ENCODE results near the gene IFIT1B.
A peak's percentile ranks its signal among the peaks of the same experiment; 100 is the strongest.
"Not testable (repeated sequence)": the region's sequence is repeated elsewhere in the genome, so short reads cannot be mapped to it uniquely, and the experiment has no call there.

Gene IFIT1B, protein sequence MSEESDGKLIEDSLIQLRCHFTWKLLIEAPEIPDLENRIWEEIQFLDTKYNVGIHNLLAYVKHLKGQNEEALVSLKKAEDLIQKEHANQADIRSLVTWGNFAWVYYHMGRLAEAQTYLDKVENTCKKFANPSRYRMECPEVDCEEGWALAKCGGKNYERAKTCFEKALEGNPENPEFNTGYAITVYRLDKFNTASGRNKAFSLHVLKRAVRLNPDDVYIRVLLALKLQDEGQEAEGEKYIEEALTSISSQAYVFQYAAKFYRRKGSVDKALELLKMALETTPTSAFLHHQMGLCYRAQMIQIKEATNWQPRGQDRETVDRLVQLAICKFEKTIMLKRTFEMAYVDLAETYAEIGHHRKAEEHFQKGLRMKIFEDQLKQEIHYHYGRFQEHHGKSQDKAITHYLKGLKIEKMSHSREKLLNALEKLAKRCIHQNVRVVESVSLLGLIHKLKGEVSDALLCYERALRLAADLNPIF

DNA sequence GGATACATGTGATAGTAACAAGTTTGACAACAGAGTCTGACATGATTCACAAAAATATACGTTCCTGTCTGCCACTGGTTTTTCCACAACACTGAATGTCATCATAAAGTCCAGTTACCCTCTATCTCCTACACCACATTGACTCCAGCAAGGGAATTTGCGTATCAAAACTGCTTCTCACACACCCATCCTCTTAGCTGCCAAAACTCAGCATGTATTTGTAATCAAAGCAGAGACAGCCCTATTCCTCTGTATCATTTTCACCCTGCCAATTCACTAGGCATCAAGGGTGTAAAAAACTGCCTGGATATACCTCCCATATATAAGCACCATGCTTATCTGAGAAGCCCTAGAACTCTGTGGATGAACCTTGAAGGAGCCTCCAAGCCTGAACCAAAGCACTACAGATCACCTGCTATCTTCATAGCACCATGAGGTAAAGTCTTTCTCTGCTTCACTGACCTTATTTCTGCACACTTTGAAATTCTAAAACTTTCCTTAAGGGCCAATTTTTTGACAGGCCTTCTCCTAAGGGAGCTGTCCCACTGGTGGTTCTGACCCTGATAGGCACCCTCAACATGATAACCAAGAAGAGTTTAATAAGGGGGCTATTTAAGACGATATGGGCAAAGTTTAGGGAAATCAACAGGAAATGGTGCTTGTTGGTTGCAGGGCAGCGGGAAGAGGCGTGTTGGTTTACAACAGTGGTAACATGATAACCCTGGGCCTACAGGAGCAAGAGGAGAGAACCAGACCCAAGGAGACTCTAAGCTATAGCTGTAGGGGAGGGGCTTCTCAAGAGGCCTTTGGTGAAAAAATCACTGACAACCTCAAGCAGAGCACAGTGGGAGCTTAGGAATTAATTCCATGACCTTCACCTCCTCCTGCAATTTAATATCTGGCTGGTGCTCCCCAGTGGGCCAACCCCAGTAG lies at the start of gene IFIT1B:
Gene IFIT1B (plus strand): TSS at position 352 of the 933 bp plus-strand sequence. CDS start 80 bp downstream, at position 432.
- DNase-seq: no peak

DNA sequence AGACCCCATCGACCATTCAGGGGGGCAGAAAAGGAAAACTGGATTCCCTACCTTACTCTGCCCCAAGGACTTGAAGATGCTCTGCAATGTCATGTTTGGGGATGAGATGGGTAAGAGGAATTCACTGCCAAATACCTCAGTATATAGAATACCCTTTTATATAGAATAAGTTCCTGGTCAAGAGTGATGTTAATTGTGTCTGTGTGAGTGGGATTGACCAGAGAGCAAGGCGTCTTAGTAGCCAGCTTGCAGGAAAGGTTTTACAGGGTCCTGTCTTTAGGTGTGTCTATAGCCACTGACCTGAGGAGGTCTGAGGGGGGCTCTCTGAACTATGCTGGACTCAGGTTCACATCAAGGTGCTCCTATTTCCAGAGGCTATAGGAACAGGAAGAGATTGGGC lies 48.7 kb upstream of the IFIT1B start:
- DNase-seq: no peak

DNA sequence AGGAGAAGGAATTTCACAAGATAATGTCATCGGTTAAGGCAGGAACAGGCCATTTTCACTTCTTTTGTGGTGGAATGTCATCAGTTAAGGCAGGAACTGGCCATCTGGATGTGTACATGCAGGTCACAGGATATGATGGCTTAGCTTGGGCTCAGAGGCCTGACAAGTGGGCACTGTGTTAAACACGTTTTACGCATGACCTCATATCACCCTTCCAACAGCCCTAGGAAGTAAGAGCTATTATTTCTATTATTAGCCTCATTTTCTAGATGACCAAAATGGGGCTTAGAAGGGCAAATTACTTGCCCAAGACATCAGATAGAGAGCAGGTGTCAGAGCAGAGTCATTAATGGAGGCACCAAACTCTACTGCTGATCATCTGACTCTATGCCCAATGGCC lies 47.8 kb upstream of the IFIT1B start:
- not testable (repeated sequence) for DNase-seq

DNA sequence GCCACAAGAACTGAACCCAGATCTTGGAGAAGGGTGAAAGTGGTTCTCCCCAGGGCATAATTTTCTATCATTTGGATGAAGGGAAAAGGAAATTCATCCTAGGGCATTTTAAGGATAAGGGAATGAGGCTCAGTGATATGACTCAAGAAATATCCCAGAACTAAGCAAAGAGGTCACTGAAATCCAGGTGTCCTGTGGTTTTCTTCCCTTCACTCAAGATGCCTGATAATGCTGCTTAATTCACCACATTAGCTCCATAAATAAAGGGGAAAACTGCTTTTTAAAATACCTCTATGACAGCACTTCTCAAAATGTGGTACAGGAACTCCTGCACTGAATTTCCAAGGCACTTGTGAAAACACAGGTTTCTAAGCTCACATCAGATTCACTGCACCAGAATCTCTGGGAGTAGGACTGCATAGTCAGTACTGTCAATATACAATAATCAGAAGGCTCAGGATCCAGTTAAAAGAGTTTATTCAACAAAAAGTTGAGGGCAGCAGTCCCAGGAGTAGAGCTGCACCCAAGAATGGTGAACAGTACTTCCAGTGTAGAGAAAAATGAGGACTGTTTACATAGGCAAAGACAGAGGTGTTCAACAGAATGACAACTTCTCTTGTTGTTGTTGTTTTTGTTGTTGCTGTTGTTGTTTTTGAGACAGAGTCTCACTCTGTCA lies 47.2 kb upstream of the IFIT1B start:
- no peak for DNase-seq

DNA sequence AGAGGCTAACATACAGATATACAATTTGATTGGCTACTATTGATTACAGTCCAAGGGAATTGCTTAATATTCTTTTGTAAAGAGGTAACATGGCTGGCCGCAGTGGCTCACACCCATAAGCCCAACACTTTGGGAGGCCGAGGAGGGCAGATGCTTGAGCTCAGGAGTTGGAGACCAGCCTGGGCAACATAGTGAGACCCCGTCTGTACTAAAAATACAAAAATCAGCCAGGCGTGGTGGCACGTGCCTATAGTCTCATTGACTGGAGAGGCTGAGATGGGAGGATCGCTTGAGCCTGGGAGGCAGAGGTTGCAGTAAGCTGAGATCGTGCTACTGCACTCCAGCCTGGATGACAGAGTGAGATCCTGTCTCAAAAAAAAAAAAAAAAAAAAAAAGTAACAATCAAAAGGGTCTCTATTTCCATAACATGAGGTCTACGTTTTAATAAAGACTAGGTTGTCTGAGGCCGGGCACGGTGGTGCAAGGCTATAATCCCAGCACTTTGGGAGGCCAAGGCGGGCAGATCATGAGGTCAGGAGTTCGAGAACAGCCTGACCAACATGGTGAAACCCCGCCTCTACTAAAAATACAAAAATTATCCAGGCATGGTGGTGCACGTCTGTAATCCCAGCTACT lies 46.3 kb upstream of the IFIT1B start:
- not testable (repeated sequence) for DNase-seq

DNA sequence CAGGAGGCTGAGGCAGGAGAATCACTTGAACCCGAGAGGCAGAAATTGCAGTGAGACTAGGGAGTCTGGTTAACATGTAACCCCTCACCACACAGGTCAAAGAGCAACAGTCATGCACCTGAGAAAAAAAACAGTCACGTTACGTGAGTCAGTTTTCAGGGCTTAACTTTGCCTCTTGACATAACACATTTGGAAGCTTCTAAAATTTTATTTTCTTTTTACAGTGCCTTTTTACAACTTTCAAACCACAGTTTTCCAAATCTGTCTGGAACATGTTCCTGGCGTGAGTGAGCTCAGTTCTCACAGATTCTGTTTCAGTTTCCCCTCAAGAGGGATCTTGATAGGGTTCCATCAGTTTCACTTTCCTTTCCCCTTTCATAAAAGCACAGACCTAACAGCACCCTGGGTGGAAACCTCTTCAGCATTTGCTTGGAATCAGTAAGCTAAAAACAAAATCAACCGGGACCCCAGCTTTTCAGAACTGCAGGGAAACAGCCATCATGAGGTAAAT lies 45.7 kb upstream of the IFIT1B start:
- DNase-seq: peak in 1 of 2 experiments; percentile 6

DNA sequence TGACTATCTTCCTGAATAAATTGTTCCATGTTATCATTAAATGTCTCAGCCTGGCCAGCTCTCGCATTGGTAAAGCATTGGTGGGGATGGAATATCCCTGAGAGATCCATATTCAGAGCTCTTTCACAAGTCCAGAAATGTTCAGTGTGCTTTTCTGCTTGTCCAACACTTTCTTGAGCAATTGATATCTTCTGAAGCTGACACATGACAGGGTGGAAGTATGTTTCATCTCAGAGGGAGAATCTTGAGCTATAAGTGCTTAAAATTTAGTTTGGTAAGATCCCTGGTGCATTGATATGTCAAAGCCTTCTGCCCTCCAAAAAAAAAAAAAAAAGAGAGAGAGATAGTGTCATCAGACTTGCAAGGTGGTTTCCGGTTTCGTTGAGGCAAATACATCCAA lies 42.6 kb upstream of the IFIT1B start:
- no peak for DNase-seq

DNA sequence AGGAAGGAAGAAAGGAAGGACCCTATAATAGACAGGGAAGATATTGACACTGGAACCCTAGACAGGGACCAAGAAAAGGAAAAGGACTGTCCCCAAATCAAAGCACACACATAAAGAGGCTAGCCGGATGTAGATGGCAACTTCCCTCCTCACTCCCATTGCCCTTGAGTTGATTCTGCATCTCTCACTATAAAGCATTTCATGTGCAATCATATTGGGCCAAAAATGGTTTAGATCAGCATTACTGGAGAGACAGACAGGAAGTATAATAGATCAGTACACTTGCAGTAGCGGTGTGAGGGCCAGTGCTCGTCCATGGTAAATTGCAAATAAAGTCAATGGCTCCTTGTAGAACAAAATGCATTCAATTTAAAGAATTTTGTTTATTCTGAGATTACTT lies 41.6 kb upstream of the IFIT1B start:
- DNase-seq: no peak

DNA sequence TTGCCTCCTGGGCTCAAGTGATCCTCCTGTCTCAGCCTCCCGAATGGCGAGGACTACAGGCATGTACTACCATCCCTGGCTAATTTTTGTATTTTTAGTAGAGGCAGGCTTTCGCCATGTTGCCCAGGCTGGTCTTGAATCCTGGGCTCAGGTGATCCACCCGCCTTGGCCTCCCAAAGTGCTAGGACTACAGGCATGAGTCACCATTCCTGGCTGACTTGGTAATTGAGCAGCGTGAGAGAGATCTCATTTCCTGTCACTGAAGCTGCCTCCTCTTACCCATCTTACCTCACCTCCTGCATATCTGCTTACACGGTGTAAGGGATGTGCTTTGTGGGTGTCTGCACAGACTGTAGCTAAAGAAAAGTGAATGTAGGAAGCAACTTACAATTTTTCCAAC lies 40.4 kb upstream of the IFIT1B start:
- DNase-seq: peak in 1 of 2 experiments; percentile 26

DNA sequence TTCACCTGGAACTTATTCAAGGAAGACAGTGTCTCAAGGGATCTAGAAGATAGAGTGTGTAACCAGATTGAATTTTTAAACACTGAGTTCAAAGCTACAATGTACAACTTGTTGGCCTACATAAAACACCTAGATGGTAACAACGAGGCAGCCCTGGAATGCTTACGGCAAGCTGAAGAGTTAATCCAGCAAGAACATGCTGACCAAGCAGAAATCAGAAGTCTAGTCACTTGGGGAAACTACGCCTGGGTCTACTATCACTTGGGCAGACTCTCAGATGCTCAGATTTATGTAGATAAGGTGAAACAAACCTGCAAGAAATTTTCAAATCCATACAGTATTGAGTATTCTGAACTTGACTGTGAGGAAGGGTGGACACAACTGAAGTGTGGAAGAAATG lies 39.1 kb upstream of the IFIT1B start:
- DNase-seq: no peak

DNA sequence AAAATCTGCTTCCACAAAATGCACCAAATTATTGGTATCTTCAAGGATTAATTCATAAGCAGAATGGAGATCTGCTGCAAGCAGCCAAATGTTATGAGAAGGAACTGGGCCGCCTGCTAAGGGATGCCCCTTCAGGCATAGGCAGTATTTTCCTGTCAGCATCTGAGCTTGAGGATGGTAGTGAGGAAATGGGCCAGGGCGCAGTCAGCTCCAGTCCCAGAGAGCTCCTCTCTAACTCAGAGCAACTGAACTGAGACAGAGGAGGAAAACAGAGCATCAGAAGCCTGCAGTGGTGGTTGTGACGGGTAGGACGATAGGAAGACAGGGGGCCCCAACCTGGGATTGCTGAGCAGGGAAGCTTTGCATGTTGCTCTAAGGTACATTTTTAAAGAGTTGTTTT lies 38.0 kb upstream of the IFIT1B start:
- DNase-seq: no peak

DNA sequence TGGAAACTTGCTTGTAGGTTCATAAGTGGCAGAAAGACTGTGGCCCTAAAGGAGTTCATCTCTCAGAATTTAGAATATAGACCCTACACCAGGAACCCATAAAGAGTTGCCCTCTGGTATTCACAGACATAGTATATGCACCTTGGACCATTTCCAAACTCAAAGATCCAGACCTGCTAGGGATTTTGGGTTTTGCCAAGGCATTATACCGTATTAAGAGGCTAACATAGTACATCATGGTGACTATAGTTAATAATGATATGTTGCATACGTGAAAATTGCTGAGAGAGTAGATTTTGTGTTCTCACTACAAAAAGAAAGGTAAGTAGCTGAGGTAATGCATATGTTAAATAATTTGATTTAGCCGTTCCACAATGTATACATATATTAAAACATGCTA lies 36.2 kb upstream of the IFIT1B start:
- no peak for DNase-seq

DNA sequence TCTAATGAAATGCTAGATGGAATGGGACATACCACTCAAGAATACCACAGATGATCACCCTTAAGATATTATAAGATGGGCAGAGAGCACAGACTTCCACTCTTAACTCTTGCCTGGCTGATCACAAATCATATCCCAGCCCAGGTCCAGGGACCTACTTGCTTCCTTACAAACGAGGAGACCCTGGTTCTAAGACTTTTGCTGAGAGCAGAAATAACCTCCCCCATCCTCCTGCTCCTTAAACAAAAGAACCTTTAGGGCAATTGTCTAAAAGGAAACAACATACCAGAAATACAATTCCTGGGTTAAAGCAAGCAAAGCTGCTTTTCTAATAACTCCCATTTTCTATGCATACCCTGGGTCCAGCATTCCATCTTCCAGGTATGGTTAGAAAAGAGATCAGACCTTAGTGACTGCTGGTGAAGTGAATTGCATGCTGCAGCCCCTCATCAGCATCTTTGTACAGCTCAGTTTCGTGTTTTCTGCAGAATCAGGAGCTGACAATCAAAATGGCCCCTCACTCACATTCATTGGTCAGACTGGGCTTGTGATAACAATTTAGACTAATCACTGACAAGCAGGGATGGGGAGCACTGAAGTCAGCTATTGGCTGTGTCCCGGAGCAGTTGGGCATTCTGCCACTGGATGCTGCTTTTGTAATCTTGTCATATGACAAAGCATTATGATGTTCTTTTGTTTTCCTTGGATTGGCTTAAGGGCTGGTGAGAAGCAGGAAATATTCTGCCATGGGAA lies 35.5 kb upstream of the IFIT1B start:
- no peak for DNase-seq

DNA sequence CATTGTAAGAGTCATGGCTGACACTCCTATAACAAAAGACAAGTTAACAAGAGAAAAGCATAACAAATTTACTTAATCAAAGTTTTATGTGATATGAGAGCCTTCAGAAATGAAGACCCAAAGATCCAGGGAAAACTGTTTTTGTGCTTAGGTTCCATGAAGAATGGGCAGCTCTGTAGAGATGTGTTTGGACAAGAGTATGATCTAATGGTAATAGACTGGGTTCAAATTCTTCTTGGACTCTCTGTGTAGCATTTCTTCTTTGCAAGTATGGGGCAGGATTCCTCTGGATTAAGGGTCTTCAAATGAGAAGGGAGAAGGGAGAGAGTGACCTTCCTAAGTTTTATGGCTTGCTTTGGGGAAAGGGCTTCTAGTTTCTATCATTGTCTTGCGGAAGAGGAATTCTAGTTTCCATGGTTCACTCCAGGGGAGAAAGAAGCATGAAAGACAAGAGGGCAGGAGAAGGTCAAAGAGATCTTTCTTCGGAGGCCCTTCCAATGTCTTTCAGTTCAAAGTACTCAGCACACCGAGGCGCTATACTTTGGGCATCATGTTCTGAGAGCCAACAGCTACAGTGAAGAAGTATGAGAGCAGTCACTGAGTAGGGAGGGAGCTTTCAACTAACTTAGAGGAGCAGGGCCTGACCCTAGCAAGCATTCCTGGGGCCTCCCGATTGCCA lies 34.6 kb upstream of the IFIT1B start:
- DNase-seq: no peak

DNA sequence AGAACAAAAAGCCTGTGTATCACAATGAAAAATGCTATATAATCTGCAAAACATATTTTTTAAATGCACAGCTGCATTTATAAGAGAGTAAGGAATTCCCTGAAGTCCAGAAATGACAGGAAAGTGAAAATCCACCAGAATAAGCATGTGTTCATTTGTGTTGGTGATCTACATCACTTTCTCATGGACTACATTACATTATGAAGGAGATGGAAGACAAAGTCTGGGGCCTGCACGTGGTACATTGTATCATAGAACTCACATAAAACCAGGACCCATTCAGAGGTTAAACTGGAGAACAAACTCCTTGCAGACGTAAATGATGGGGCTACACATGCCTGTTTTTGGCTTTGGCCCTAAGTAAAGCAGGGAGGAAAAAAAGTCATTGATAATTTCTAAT lies 33.7 kb upstream of the IFIT1B start:
- no peak for DNase-seq

DNA sequence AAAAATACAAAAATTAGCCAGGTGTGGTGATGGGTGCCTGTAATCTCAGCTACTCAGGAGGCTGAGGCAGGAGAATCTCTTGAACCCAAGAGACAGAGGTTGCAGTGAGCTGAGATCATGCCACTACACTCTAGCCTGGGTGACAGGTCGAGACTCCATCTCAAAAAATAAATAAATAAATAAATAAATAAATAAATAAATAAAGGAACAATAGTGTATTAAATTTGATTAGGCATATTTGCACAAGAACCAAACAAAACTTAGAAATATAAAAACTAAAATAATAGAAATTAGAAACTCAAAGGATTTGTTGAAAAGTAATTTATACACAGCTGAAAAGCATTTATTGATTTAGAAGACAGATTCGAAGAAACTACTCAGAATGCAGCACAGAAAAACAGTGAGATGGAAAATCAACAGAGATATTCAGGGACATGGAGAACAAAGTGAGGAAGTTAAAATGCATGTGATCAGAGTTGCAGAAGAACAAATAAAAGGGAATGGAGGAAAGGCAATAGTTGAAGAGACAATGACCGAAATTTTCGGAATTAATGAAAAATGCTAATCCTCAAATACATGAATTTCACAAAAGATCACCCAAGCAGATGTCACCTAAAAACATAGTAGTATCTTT lies 32.4 kb upstream of the IFIT1B start:
- DNase-seq: no peak

DNA sequence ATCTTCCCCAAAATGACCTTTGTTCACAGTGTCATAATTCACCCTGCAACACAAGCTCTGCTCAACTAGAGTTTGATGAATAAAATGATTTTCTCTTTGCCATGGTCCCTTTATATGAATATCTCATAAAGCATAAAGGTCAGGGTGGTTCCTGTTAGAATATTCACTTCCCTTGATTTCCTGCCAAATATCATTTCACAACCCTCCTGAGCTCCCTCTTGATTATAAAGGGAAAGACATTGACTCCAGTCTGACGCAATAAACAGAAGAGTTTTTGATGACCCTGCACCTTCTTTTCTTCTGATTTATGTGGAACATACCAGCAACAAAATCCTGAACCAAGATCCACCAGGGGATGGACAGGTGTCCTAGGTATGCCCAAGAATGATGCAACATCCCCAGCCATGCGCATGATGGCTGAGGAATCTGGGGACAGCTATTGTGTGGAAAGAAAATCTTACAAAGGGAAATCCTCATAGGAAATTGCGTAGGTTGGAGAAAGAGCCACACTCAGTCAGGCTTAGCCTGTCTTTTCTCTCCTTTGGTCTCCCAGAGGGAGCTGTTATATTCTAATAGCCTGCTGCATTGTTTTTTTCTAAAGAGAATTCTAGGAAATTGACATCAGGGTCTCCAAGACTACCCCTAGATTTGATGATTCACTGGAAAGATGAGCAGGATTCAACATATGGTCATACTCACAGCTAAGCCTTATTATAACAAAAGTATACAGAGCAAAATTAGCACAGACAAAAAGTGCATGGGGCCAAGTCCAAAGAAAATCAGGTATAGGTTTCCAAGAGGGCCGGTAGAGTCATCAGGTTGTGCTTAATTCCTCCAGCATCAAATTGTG lies 31.2 kb upstream of the IFIT1B start:
- no peak for DNase-seq

DNA sequence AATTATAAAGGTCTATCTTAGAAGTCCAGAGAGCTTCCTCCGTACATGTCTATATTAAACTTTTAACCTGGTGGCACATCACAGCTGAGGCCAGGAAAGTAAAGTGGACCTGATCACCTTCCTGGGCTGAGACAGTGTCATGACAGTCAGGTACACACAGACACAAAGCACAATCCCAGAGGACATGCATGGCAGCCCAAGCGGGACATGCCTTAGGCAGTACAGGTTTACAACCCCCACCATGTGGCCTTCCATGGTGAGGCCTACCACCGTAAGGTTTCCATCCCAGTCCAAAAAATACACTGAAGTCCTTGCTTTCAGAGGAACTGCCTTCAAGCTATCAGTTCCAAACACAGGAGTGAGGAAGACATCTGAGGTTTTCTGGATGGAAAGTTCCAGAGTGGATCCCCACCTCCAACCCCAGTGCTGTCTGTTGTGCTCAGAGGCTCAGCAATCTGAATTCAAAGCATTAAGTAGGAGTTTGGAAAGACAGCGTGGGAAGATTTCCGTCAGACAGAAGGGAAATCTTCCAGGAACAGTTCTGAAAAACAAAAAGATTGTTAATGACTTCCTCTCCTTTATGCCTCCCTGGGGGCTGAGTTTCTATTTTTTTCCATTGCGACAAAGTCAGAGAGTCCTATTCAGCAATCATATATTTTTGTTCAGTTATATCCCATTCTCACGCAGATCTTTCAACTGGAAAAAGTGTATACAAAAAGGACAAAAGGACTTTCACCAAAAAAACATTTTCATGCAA lies 30.0 kb upstream of the IFIT1B start:
- DNase-seq: no peak

DNA sequence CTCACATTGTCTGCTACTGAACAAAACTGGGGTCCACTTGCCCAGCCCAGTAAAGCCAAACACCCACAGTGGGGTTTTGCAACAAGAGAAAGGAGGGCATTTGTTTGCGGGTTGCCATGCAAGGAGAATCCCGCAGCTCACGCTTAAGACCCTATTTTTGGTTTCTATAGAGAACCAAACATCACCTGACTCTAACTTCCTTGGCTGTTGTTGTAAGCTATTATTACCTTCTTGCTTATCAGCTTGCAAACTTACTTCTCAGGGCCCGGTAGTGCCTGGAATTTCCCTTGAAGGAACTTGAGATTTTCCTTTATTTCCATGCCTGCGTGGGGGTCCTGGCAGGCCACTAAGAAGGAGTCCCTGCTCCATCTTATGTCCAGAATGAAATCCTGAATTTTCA lies 29.4 kb upstream of the IFIT1B start:
- no peak for DNase-seq
